Naive B cell (primary cell): ENCODE data around the gene ZDHHC12. TPM values are rescaled to one million over a fixed set of nuclear protein-coding genes. Genes with fewer than 3 reads are reported as not detected.
"Not testable (repeated sequence)": the region's sequence is repeated elsewhere in the genome, so short reads cannot be mapped to it uniquely, and the experiment has no call there.

Experiments used
- ATAC-seq, 2 donors: fragments of 150-1000 bp; cut with Tn5 transposase; 2 replicates each; pipeline ENCODE4 v1.10.0; 2021; ENCODE audit warnings: low read depth in 2 of 2, mild to moderate bottlenecking in 2 of 2, moderate library complexity in 2 of 2
- DNase-seq: peaks from one replicate; pipeline ENCODE4 v3.0.0; 2022
- H3K27ac Mint-ChIP-seq, 6 donors: one replicate each; pipeline ENCODE4 v1.8.0; 2020 to 2022; ENCODE audit warnings: mild to moderate bottlenecking in 6 of 6, mixed read lengths in 6 of 6, moderate library complexity in 5 of 6, inconsistent platforms in 2 of 6
- H3K27me3 Mint-ChIP-seq, 3 donors: one replicate each; pipeline ENCODE4 v1.8.0; 2021 to 2022; ENCODE audit warnings: mixed read lengths in 3 of 3, mild to moderate bottlenecking in 1 of 3
- H3K36me3 Mint-ChIP-seq, 2 donors: one replicate each; pipeline ENCODE4 v1.8.0; 2020 to 2022; ENCODE audit warnings: mixed read lengths in 2 of 2, inconsistent platforms in 1 of 2, mild to moderate bottlenecking in 1 of 2
- H3K4me1 Mint-ChIP-seq, 3 donors: one replicate each; pipeline ENCODE4 v1.8.0; 2020 to 2022; ENCODE audit warnings: mixed read lengths in 3 of 3, inconsistent platforms in 1 of 3, mild to moderate bottlenecking in 1 of 3, moderate library complexity in 1 of 3
- H3K4me3 Mint-ChIP-seq, 8 donors: one replicate each; pipeline ENCODE4 v1.8.0; 2020 to 2022; ENCODE audit warnings: mild to moderate bottlenecking in 8 of 8, mixed read lengths in 8 of 8, moderate library complexity in 8 of 8, inconsistent platforms in 2 of 8
- H3K9me3 Mint-ChIP-seq, 7 donors: one replicate each; pipeline ENCODE4 v1.8.0; 2020 to 2022; ENCODE audit warnings: mixed read lengths in 7 of 7, mild to moderate bottlenecking in 5 of 7, inconsistent platforms in 2 of 7, moderate library complexity in 1 of 7
- polyA plus RNA-seq, 6 donors: library from polyadenylated mRNA; unstranded; fragments of 300-500 nt; fragmentation: Illumina TruSeq; gene quantifications; one replicate each; pipeline ENCODE4 v1.2.3, GENCODE V29; 2021; ENCODE audit warnings: low read depth in 6 of 6

The ZDHHC12 gene
- polyA plus RNA-seq, 6 donors from 2014 or later: 17.9 to 47.6 (median 43.2) TPM

GRCh38 chr9:128701227-128701854 lies 22.6 kb downstream of the ZDHHC12 start:
- H3K4me3 Mint-ChIP-seq: peak overlapping the region; percentile 52 to 93 (median 79)
- DNase-seq (no peak), ATAC-seq (no peak)
- H3K27ac Mint-ChIP-seq: no peak overlapping the region
- H3K4me1 Mint-ChIP-seq: peaks cover 16% of the 10 kb centered on the region in 3 donors
- H3K27me3 Mint-ChIP-seq: no peaks in the 10 kb centered on the region
- no peaks in the 10 kb centered on the region for H3K36me3 Mint-ChIP-seq
- no peaks in the 10 kb centered on the region for H3K9me3 Mint-ChIP-seq

- H3K27me3 Mint-ChIP-seq, DNase-seq, H3K36me3 Mint-ChIP-seq, ATAC-seq, H3K27ac Mint-ChIP-seq, H3K9me3 Mint-ChIP-seq: not testable (repeated sequence)
- Mint-ChIP-seq H3K4me1 (peaks cover 16 to 19% (median 16%) of the 10 kb centered on the region in 3 donors), H3K4me3 (peak overlapping the region in 1 of 8 donors; percentile 9)
Measured at GRCh38 chr9:128699096-128699795, 24.7 kb downstream of the ZDHHC12 start.

- no peak for DNase-seq
- Mint-ChIP-seq H3K27me3 (no peaks in the 10 kb centered on the region), H3K4me3 (peak overlapping the region in 1 of 8 donors; percentile 21), H3K4me1 (peaks cover 12 to 19% (median 13%) of the 10 kb centered on the region in 3 donors), H3K36me3 (peaks cover 0 to 10% of the 10 kb centered on the region in 2 donors), H3K27ac (no peak overlapping the region), H3K9me3 (no peaks in the 10 kb centered on the region)
- ATAC-seq: no peak
Measured at GRCh38 chr9:128696923-128697707, 26.8 kb downstream of the ZDHHC12 start.

GRCh38 chr9:128694344-128694743 lies 29.6 kb downstream of the ZDHHC12 start:
- ATAC-seq (no peak), DNase-seq (no peak)
- Mint-ChIP-seq H3K4me1 (peaks cover 19 to 25% (median 20%) of the 10 kb centered on the region in 3 donors), H3K36me3 (peaks cover 8 to 16% of the 10 kb centered on the region in 2 donors), H3K4me3 (no peak overlapping the region), H3K27ac (no peak overlapping the region), H3K9me3 (no peaks in the 10 kb centered on the region), H3K27me3 (no peaks in the 10 kb centered on the region)

- DNase-seq, H3K27me3 Mint-ChIP-seq, H3K9me3 Mint-ChIP-seq, ATAC-seq: not testable (repeated sequence)
- Mint-ChIP-seq H3K36me3 (peaks cover 8 to 16% of the 10 kb centered on the region in 2 donors), H3K4me3 (peak overlapping the region in 1 of 8 donors; percentile 59), H3K27ac (peak overlapping the region in 3 of 6 donors; percentile 16 to 65 (median 39)), H3K4me1 (peaks cover 19 to 25% (median 20%) of the 10 kb centered on the region in 3 donors)
Measured at GRCh38 chr9:128693738-128694137, 30.2 kb downstream of the ZDHHC12 start.

- Mint-ChIP-seq H3K4me1 (peaks cover 37 to 47% (median 38%) of the 10 kb centered on the region in 3 donors), H3K9me3 (no peaks in the 10 kb centered on the region), H3K4me3 (peak overlapping the region; percentile 95 to 100 (median 99)), H3K36me3 (peaks cover 8 to 16% of the 10 kb centered on the region in 2 donors), H3K27me3 (no peaks in the 10 kb centered on the region), H3K27ac (peak overlapping the region in 5 of 6 donors; percentile 92 to 99 (median 95))
- no peak for DNase-seq
- no peak for ATAC-seq
Measured at GRCh38 chr9:128690684-128691034, 33.3 kb downstream of the ZDHHC12 start.

- no peaks in the 10 kb centered on the region for H3K27me3 Mint-ChIP-seq
- peaks cover 42 to 53% (median 44%) of the 10 kb centered on the region in 3 donors for H3K4me1 Mint-ChIP-seq
- peak; percentile 47 for DNase-seq
Measured at GRCh38 chr9:128689820-128690683, 33.9 kb downstream of the ZDHHC12 start.

GRCh38 chr9:128689293-128689774 lies 34.6 kb downstream of the ZDHHC12 start:
- H3K27ac Mint-ChIP-seq: peak overlapping the region in 3 of 6 donors; percentile 18 to 87 (median 65)
- DNase-seq (no peak), ATAC-seq (peak; percentile 21 to 24)
- peaks cover 48 to 60% (median 51%) of the 10 kb centered on the region in 3 donors for H3K4me1 Mint-ChIP-seq
- no peaks in the 10 kb centered on the region for H3K9me3 Mint-ChIP-seq
- no peaks in the 10 kb centered on the region for H3K27me3 Mint-ChIP-seq
- peaks cover 8 to 16% of the 10 kb centered on the region in 2 donors for H3K36me3 Mint-ChIP-seq
- peak overlapping the region in 7 of 8 donors; percentile 42 to 87 (median 56) for H3K4me3 Mint-ChIP-seq

More at GRCh38 chr9:128689820-128690683, 33.9 kb downstream of the ZDHHC12 start:
- ATAC-seq: peak; percentile 13 to 26
- Mint-ChIP-seq H3K27ac (peak overlapping the region; percentile 91 to 99 (median 94)), H3K9me3 (no peaks in the 10 kb centered on the region), H3K4me3 (peak overlapping the region; percentile 95 to 100 (median 99)), H3K36me3 (peaks cover 8 to 16% of the 10 kb centered on the region in 2 donors)

GRCh38 chr9:128688501-128689292 lies 35.2 kb downstream of the ZDHHC12 start, which contains the start of gene SET:
Gene SET (plus strand): TSS chr9:128689222. CDS start chr9:128689583, 361 bp downstream.
- DNase-seq (peak; percentile 96), ATAC-seq (peak; percentile 73 to 77)
- peak within 1 kb of the TSS; percentile 73 to 100 (median 88) for H3K4me3 Mint-ChIP-seq
- peak within 1 kb of the TSS; percentile 72 to 95 (median 92) for H3K27ac Mint-ChIP-seq
- H3K36me3 Mint-ChIP-seq: peaks cover 8 to 16% of the 10 kb centered on the region in 2 donors
- H3K9me3 Mint-ChIP-seq: no peaks in the 10 kb centered on the region
- no peaks in the 10 kb centered on the region for H3K27me3 Mint-ChIP-seq
- peaks cover 48 to 65% (median 56%) of the 10 kb centered on the region in 3 donors for H3K4me1 Mint-ChIP-seq

- DNase-seq (no peak), ATAC-seq (no peak)
- H3K4me1 Mint-ChIP-seq: peaks cover 47 to 76% (median 60%) of the 10 kb centered on the region in 3 donors
- peak overlapping the region; percentile 20 to 100 (median 82) for H3K4me3 Mint-ChIP-seq
- peak overlapping the region in 2 of 6 donors; percentile 87 to 95 for H3K27ac Mint-ChIP-seq
- peaks cover 8 to 10% of the 10 kb centered on the region in 2 donors for H3K36me3 Mint-ChIP-seq
- no peaks in the 10 kb centered on the region for H3K27me3 Mint-ChIP-seq
- no peaks in the 10 kb centered on the region for H3K9me3 Mint-ChIP-seq
Measured at GRCh38 chr9:128687453-128687852, 36.5 kb downstream of the ZDHHC12 start.

GRCh38 chr9:128685636-128686489 lies 38.1 kb downstream of the ZDHHC12 start:
- no peak for ATAC-seq
- Mint-ChIP-seq H3K27me3 (no peaks in the 10 kb centered on the region), H3K27ac (peak overlapping the region; percentile 97 to 100 (median 98)), H3K4me3 (peak overlapping the region; percentile 93 to 100 (median 99)), H3K36me3 (peaks cover 4 to 5% of the 10 kb centered on the region in 2 donors), H3K9me3 (no peaks in the 10 kb centered on the region), H3K4me1 (peaks cover 44 to 77% (median 48%) of the 10 kb centered on the region in 3 donors)
- DNase-seq: peak; percentile 32
